HCT116 (cell line): ENCODE data around the gene OR1F1. TPM values are rescaled to one million over a fixed set of nuclear protein-coding genes. Genes with fewer than 3 reads are reported as not detected.
A peak's percentile ranks its signal among the peaks of the same experiment; 100 is the strongest.

Experiments
- ATAC-seq: fragments of 200-7000 bp; cut with Tn5 transposase; 2 replicates; pipeline ENCODE4 v1.9.1; 2020; ENCODE audit warnings: mild to moderate bottlenecking, moderate library complexity
- BruUV-seq: library from RNA; stranded (reverse); fragments of 400-500 nt; replicated peaks from 2 replicates; lab custom pipeline; 2021; lab: Mats Ljungman, UMichigan
- CTCF ChIA-PET: fragments of 300-600 bp; sonication (Branson Sonifier 250); formaldehyde crosslinking; loops from one replicate; lab custom pipeline; 2021; ENCODE audit warnings: antibody characterized with exemption; lab: Charles Lee
- POLR2A ChIA-PET: fragments of 300-600, 350-600 bp; sonication (Branson Sonifier 250); formaldehyde crosslinking; loops from one replicate; lab custom pipeline; 2021; ENCODE audit warnings: antibody characterized with exemption; lab: Charles Lee
- RAD21 ChIA-PET, 2 experiments: fragments of 300-600 bp; sonication (Branson Sonifier 250); formaldehyde crosslinking; loops; one replicate each; lab custom pipeline; 2023; ENCODE audit warnings: low total read pairs in 2 of 2; ENCODE audit not compliant: uncharacterized antibody in 2 of 2, unreplicated experiment in 2 of 2, low non-redundant PET in 1 of 2; lab: Charles Lee
- DNase-seq: peaks from one replicate; pipeline ENCODE4 v3.0.0-alpha.2; 2010; ENCODE audit warnings: low read depth, low spot score
- H2AFZ ChIP-seq: fragments of 200-600 bp; shearing (Covaris generic), sonication (generic); 2 replicates; pipeline ENCODE4 v1.6.1; 2017; ENCODE audit warnings: low read depth, mixed run types, mixed read lengths, antibody characterized with exemption, low read length; ENCODE audit not compliant: poor library complexity, severe bottlenecking
- H3K27ac ChIP-seq: 2 replicates; pipeline ENCODE4 v1.5.1; 2012; ENCODE audit warnings: low read depth, low read length
- H3K27me3 ChIP-seq: fragments of 200-600 bp; sonication (generic); 2 replicates; pipeline ENCODE4 v1.6.1; 2016; ENCODE audit warnings: mixed run types, low read length, mixed read lengths; ENCODE audit not compliant: insufficient read depth
- H3K36me3 ChIP-seq, 2 experiments: fragments of 200-500 bp in 1 of 2; fragments of 200-600 bp in 1 of 2; sonication (Bioruptor generic) in 1 of 2; sonication (generic) in 1 of 2; 2 replicates each; pipeline versions ENCODE4 v1.5.1 to v1.6.1; 2014 to 2016; ENCODE audit warnings: low read length in 2 of 2, inconsistent platforms in 1 of 2, mixed read lengths in 1 of 2, mixed run types in 1 of 2; ENCODE audit not compliant: insufficient read depth in 2 of 2, control insufficient read depth in 1 of 2
- H3K4me1 ChIP-seq, 2 experiments: fragments of 200-600 bp in 1 of 2; sonication (generic) in 1 of 2; 2 replicates each; pipeline versions ENCODE4 v1.5.1 to v1.6.1; 2012 to 2017; ENCODE audit warnings: low read length in 2 of 2, inconsistent platforms in 1 of 2, mild to moderate bottlenecking in 1 of 2, mixed read lengths in 1 of 2, mixed run types in 1 of 2, moderate library complexity in 1 of 2; ENCODE audit not compliant: insufficient read depth in 2 of 2, control insufficient read depth in 1 of 2
- H3K4me2 ChIP-seq: fragments of 200-600 bp; sonication (generic); 2 replicates; pipeline ENCODE4 v1.6.1; 2017; ENCODE audit warnings: mixed run types, low read length, mixed read lengths
- H3K4me3 ChIP-seq, 2 experiments: fragments of 200-600 bp in 1 of 2; sonication (generic) in 1 of 2; replicated peaks in 1 of 2; 2 replicates each; pipeline ENCODE4 v1.5.1; 2011 to 2016; ENCODE audit warnings: low read length in 2 of 2, control low read depth in 1 of 2, low read depth in 1 of 2, mild to moderate bottlenecking in 1 of 2, mixed read lengths in 1 of 2, mixed run types in 1 of 2
- H3K79me2 ChIP-seq: fragments of 200-600 bp; sonication (generic); 2 replicates; pipeline ENCODE4 v1.6.1; 2017; ENCODE audit warnings: mild to moderate bottlenecking, mixed run types, low read length, moderate library complexity, mixed read lengths; ENCODE audit not compliant: insufficient read depth
- H3K9ac ChIP-seq: fragments of 200-600 bp; sonication (generic); 2 replicates; pipeline ENCODE4 v1.6.1; 2016; ENCODE audit warnings: low read length, mixed read lengths
- H3K9me2 ChIP-seq: fragments of 200-600 bp; sonication (generic), shearing (Covaris generic); 2 replicates; pipeline ENCODE4 v1.6.1; 2017; ENCODE audit warnings: mixed run types, mild to moderate bottlenecking, moderate library complexity; ENCODE audit not compliant: insufficient read depth
- H3K9me3 ChIP-seq, 2 experiments: fragments of 200-500 bp in 1 of 2; fragments of 200-600 bp in 1 of 2; sonication (Bioruptor generic) in 1 of 2; sonication (generic) in 1 of 2; 2 replicates each; pipeline ENCODE4 v1.6.1; 2014 to 2017; ENCODE audit warnings: low read length in 2 of 2, mixed read lengths in 2 of 2, inconsistent platforms in 1 of 2, low read depth in 1 of 2, mild to moderate bottlenecking in 1 of 2, mixed run types in 1 of 2, moderate library complexity in 1 of 2; ENCODE audit not compliant: control insufficient read depth in 1 of 2, insufficient read depth in 1 of 2
- H4K20me1 ChIP-seq: fragments of 200-600 bp; sonication (generic), shearing (Covaris generic); 2 replicates; pipeline ENCODE4 v1.6.1; 2017; ENCODE audit warnings: mixed run types, mild to moderate bottlenecking, moderate library complexity; ENCODE audit not compliant: insufficient read depth
- CBX3 ChIP-seq: IDR thresholded peaks from 2 replicates; pipeline ENCODE4 v1.6.1; 2012; ENCODE audit warnings: low read depth
- CEBPB ChIP-seq: IDR thresholded peaks from 2 replicates; pipeline ENCODE4 v1.6.1; 2012; ENCODE audit warnings: low read depth
- EGR1 ChIP-seq: IDR thresholded peaks from 2 replicates; pipeline ENCODE4 v1.6.1; 2012; ENCODE audit warnings: low read depth
- EZH2phosphoT487 ChIP-seq: fragments of 200-600 bp; IDR thresholded peaks from 2 replicates; pipeline ENCODE4 v1.6.1; 2018; ENCODE audit warnings: antibody characterized with exemption, borderline replicate concordance
- JUND ChIP-seq: IDR thresholded peaks from 2 replicates; pipeline ENCODE4 v1.6.1; 2012
- POLR2A ChIP-seq: IDR thresholded peaks from 2 replicates; pipeline ENCODE4 v1.7.0; 2011; ENCODE audit warnings: borderline replicate concordance; ENCODE audit not compliant: insufficient read depth, insufficient read length; ENCODE audit errors: extremely low read depth
- YY1 ChIP-seq: IDR thresholded peaks from 2 replicates; pipeline ENCODE4 v1.6.1; 2011; ENCODE audit warnings: low read length, low read depth, moderate library complexity, mild to moderate bottlenecking; ENCODE audit not compliant: insufficient replicate concordance; ENCODE audit errors: extremely low read depth
- ZBTB33 ChIP-seq: IDR thresholded peaks from 2 replicates; pipeline ENCODE4 v1.6.1; 2011; ENCODE audit warnings: mild to moderate bottlenecking, low read length, moderate library complexity; ENCODE audit not compliant: insufficient replicate concordance; ENCODE audit errors: extremely low read depth
- intact Hi-C: fragments of 100-400 bp; cut with micrococcal nuclease; formaldehyde crosslinking; loops from 2 replicates; pipeline ENCODE4 v1.10.0; 2022
- total RNA-seq: library from RNA; stranded (reverse); gene quantifications from one replicate; pipeline ENCODE4 v1.2.1, GENCODE V29; 2021; ENCODE audit not compliant: unreplicated experiment

The OR1F1 gene
- total RNA-seq, 1 experiment from 2014 or later, result not detected

- intact Hi-C loops, result loop anchor here (1.0 kb wide), 1 partner anchor 7 kb away; no protein-coding TSS in a partner anchor
Measured at GRCh38 chr16:3157229-3158025, 30.6 kb upstream of the OR1F1 start.

More at GRCh38 chr16:3157229-3158025, 30.6 kb upstream of the OR1F1 start:
- peak overlapping the region; percentile 91 for H3K27ac ChIP-seq
- DNase-seq (peak; percentile 90), ATAC-seq (peak; percentile 56)
- H4K20me1 ChIP-seq, result no peaks in the 10 kb centered on the region
- no peaks in the 10 kb centered on the region for H3K27me3 ChIP-seq
- H3K9me2 ChIP-seq, result no peaks in the 10 kb centered on the region
- ChIA-PET POLR2A (interaction anchor here (0.8 to 3.1 kb wide), 5 partner anchors 11 to 28 kb away, joined by 3 to 20 read pairs (median 7); partner anchors contain the start of gene ZNF213), RAD21 (interaction anchor here in 1 of 2 experiments (0.7 kb wide), 1 partner anchor 26 kb away, joined by 5 read pairs; no protein-coding TSS in a partner anchor)
- no peaks in the 10 kb centered on the region for H3K79me2 ChIP-seq
- H3K9me3 ChIP-seq, result no peaks in the 10 kb centered on the region
- H2AFZ ChIP-seq, result no peak overlapping the region
- H3K4me1 ChIP-seq, result peaks cover 6 to 51% of the 10 kb centered on the region in 2 experiments; a peak in 3 of 4 replicates
- no peaks in the 10 kb centered on the region for H3K36me3 ChIP-seq
- peak overlapping the region; percentile 80 for H3K9ac ChIP-seq
- TF ChIP-seq CEBPB (no peak), JUND (no peak), YY1 (peak; percentile 80), ZBTB33 (peak; percentile 5), CBX3 (no peak), EZH2phosphoT487 (no peak), EGR1 (no peak), POLR2A (no peak)
- TF ChIP-seq, all 23 proteins: peak for 2
- CTCF ChIA-PET, result interaction anchor here (0.9 to 2.5 kb wide), 7 partner anchors 8 to 186 kb away, joined by 3 to 11 read pairs (median 6); partner anchors contain the start of gene ZNF213
- BruUV-seq, result TSS peak; percentile 90
- peak overlapping the region; percentile 99 for H3K4me2 ChIP-seq
- peak overlapping the region; percentile 67 to 78 for H3K4me3 ChIP-seq
